Stimulated activated CD4-positive, alpha-beta T cell treated with anti-CD3 and anti-CD28 coated beads, Interleukin-12 subunit alpha, Interleukin-12 subunit beta, amount 100 ng/mL, for 24 hours (primary cell): Measurements from ENCODE around the gene PDCL2.
"Not testable (repeated sequence)": the region's sequence is repeated elsewhere in the genome, so short reads cannot be mapped to it uniquely, and the experiment has no call there.

Source experiments
- DNase-seq, 2 experiments: peaks; one replicate each; pipeline ENCODE4 v3.0.0-alpha.2; 2020; ENCODE audit warnings: low read depth in 2 of 2

PDCL2 gene

DNA sequence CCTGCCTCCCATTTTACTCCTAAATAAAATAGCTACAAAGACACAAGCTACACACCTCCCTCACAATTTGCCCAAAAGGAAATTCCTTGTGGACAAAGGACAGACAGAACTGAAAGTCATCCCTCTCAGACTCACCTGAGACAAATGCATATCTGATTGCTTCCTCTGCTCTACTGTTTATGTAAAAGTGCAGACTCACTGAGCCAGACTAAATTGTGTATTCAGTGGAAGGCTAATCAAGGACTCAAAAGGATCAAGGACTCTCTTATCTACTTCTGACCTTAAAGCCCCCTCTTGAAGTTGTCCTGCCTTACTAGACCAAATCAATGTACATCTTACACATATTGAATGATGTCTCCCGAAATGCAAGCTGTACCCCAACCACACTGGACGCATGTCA lies 3.9 kb downstream of the PDCL2 start:
- no peak for DNase-seq

DNA sequence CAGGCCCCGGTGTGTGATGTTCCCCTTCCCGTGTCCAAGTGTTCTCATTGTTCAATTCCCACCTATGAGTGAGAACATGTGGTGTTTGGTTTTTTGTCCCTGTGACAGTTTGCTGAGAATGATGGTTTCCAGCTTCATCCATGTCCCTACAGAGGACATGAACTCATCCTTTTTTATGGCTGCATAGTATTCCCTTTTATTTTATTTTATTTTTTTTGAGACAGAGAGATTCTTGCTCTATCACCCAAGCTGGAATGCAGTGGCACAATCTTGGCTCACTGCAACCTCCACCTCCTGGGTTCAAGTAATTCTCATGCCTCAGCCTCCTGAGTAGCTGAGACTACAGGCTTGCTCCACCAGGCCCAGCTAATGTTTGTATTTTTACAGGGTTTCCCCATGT lies 9.3 kb downstream of the PDCL2 start:
- DNase-seq = not testable (repeated sequence)

DNA sequence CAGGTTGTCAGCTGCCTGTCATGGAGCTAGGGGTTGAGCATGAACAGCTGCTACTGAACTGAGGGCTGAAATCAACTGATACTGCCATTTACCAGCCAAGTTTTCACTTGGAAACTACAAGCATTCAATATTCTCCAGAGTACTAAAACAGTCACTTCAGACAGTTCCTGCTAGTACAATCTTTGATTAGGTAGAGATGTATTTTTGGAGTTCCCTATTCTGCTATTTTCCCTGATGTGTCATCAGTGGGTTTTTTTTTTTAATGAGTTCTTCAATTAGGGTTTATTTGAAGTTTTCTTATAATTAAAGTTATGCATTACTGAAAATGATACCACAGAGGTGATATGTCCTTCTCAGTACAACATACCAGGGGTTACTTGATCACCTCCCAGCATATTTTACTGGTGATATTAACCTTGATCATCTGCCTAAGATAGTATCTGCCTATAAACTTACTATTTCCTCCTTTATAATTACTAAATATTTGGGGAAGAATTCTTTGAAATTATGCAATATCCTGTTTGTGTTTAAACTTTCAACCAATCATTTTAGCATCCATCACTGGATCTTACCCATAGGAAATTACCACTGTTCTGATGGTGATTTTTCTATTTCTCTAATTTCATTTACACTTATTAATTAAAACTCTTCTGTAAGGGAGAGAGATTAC lies 13.6 kb downstream of the PDCL2 start:
- no peak for DNase-seq

DNA sequence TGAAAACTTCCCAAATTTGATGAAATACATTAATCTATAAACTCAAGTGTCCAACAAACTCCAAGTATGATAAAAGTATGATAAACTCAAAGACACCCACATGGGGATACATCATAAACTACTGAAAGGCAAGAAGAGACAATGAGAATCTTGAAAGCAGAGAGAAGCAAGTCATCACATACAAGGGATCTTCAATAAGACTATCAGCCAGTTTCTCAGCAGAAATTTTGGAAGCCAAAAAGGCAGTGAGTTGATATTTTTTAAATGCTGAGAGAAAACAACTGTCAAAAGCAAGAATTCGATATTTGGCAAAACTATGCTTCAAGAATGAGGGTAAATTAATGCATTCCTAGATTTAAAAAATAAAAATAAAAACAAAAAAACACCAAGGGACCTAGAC lies 16.5 kb downstream of the PDCL2 start:
- DNase-seq = no peak

DNA sequence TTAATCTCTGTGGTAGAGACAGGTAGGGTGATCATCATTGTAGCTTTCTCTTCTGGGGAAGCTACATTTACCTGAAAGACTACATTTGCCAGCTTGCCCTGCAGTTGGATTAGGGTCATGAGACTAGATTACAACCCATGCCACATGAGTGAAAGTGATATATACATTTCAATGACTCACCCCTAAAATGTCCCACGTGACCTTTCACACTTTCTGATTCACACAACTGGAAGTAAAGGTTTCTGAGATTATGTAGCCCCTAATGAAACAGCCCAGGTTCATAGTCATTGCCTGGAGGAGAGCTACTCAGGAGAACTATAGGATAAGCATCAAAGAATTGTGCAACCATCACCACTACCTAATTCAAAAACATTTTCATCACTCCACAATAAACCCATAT lies 17.8 kb downstream of the PDCL2 start:
- DNase-seq = no peak

DNA sequence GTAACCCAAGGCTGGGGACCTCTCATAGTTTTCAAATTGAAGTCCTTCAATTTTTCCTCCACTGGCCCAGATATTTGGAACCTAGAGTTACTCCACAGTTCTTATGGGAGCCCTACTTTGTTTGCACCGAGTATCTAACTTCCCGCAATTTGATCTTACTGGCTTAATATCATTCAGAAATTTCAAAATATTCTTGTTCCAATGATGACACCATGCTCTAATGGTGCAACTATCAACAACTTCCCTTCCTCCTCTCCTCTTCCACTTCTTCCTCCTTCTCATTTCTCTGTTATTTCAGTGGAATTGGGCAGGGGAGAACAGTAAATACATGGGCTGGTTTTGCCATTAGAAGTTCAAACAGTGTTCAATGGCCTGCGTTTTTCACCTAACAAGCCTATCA lies 20.2 kb downstream of the PDCL2 start:
- no peak for DNase-seq

DNA sequence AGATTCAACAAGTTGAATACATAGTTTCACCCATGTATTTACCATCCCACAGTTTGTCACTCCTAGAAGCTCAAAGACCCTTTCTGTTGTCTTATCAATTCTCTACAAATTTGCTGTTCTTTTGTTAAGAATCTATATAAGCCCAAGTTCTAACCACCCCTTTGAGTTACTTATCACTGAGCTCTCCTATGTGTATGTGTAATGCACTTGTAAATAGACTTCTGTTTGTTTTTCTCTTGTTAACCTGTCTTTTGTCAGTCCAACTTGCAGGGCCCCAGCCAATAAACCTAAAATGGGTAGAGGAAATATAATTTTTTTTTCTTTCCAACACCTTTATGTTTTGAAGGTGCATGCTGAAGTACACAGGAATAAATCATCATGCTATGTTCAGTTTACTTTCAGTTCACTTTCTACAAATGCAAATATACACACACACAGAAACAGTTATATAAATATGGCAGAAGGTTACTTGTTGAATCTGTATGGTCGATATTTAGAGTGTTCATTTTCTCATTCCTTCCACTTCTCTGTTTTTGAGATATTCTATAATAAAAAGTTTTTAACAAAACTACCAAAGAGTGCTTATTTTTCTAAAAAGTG lies 23.0 kb downstream of the PDCL2 start:
- DNase-seq = no peak

DNA sequence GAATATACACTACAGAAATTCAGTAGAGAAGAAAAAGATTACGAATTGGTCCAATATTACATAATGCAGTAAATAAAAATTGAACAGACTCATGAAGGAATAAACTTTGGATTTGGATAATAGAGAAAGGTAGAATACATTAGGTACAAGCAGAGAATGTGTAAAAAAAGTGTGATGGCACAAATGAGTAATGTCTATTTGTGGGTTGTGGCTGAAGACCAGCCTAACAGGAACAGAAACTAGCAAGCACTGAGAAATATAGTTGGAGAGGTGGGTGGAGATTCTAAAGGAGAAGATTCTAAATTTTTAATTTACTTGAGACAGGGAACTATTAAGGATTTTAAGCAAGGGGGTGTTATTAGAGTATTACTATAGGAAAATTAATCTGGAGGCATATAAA lies 30.2 kb downstream of the PDCL2 start:
- DNase-seq = no peak

DNA sequence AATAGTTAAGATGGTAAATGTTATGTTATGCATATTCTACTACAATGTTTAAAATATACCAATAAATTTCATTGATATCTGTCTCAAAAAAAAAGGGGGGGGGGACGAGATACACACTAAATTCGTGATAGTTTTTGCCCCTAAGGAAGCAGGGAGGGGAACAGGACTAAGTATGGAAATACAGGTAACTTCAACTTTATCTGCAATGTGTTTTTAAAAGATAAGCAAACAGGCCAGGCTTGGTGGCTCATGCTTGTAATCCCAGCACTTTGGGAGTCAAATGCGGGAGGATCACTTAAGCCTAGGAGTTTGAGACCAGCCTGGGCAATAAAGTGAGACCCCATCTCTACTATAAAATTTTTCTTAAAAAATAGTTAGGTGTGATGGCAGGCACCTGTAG lies 31.9 kb downstream of the PDCL2 start:
- DNase-seq = no peak

DNA sequence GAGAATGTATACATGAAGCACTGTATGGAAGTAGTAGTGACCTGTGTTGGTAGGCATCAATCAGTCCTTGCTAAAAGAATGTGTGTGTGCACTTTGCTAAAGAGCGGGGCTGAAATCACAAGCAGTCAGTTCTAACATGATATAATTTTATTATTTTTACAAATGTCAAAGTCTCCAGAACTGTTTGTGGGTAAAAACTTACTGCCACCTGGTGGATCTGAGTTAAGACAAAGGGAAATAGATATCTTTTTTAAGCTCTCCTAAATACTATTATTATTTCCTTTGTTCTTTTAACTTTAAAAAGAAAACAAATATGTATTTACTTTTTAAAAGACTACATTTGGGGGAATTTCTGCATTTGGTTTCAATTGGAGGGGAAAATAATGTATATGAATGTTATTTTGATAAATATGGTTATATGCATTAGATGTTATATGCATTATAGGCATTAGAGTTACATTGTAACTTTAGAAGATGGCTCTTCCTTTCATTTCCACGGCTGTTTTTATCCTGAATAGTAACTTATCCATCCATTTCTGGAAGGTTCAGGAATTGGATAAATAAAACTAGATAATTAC lies 37.5 kb downstream of the PDCL2 start:
- no peak for DNase-seq

DNA sequence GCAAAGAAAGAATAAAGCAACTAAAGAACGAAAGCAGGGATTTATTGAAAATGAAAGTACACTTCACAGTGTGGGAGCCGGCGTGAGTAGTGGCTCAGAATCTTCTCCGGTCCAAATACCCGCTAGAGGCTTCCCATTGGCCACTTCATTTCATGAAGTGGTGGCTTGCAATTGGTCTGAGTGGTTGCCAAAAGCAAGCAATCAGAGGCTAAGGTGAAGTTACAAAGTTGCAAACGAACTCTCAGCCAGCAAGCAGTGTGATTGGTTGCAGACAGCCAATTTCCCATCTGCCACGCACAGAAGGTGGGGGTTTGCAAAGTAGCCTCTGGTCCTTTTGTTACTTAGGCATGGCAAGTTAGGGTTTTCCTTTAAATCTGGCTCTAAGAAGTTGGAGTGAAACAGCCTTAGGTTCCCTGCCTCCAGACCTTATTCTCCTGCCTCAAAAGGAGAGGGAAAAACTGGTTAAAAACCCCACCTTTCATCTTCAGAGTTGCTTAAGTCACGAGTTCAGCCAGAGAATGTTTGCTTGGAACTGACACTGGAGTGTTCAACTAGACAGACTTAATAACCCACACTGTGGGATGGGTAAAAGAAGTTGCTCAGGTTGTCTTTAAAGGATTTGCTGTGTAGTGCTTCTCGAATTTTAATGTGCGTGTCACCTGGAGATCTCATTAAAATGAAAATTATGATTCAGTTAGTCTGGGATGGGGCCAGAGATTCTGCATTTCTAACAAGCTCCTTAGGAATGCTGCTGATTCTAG lies 38.4 kb downstream of the PDCL2 start:
- DNase-seq = no peak

DNA sequence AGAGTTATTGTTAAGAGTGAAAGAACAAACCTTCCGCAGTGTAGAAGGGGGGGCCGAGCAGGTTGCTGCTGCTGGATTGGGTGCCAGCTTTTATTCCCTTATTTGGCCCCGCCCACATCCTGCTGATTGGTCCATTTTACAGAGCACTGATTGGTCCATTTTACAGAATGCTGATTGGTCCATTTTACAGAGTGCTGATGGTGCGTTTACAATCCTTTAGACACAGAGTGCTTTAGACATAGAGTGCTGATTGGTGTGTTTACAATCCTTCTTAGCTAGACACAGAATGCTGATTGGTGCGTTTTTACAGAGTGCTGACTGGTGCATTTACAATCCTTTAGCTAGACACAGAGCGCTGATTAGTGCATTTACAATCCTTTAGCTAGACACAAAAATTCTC lies 40.1 kb downstream of the PDCL2 start:
- DNase-seq = not testable (repeated sequence)

DNA sequence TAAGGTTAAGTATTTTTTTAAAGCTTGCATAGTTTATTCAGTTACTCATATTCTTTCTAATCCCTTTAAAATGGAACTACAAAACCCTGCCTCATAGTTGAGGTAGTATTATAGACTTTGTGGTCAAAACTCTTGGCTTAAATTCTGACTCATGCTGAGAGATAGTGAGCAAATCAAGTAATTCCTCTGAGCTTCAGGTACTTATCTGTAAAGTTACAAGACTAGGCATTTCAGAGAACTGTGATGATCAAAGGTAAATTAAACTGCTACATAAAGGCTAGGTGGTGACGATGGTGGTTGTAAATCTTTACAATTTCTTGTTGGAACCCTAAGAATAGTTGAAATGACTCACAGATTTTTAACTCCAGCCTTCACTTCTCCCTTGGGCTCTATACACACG lies 42.2 kb downstream of the PDCL2 start:
- no peak for DNase-seq

DNA sequence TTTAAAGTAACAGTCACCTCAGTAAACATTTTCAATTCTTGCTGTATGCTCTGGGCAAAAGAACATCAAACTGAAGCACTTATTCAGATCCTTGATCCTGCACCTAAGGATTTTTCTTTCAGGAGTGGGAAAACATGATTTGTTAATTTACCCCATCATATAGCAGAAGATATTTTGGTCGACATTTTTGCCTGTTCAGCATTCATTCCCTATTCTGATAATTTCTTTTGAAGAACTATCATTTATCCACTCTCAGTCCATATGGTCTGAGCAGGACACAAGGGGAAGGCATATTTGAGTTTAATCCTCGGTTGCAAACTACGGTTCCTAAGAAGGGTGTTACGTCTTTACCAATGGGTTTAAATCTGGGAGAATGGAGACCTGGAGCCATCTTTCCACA lies 44.1 kb downstream of the PDCL2 start:
- DNase-seq = no peak

DNA sequence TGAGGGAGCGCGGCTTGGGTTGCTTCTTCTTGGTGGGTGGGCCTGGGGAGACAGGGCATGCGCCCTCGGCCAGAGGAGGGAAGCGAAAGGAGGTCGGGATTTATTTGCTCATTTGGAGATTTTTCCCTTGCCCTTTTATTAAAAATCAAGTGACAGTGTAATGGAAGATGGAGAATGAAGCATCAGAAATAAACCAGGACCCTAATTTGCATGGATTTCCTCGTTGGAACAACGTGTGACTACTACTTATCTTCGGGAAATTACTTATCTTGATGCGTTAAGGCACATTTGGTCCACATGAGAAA lies 44.6 kb downstream of the PDCL2 start:
- no peak for DNase-seq

DNA sequence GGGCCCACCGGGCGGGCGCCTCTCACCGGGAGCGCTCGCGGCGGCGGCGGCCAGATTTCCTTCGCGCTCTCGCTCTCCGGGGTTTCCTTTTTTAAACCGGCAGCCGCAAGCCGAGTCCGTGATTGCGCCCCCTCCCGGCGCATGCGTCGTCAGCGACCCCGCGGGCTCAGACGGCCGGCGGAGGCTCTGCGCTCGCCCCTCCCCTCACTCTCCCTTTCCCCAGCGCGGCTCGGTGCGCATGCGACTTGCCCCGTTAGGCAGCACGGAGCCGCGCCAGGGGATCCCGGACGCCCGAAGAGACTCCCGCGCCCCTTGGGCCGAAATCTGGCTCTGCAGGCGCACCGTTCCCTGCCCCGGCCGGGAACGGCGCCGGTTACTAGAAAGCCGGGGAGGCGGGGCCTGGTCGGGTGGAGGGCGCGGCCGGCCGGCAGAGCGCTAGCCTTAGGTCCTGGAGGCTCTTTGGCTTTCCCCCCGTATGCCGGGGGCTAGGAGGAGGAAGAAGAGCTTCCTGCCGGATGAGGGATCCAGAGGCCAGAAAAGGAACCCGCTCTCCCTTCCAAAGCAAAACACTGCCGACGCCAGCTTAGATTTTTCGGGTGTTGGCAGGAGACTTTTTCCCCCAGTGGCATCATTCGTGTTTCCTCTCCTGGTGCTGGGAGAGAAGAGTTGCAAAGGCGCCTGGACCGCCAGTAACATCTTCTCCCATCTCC lies 45.1 kb downstream of the PDCL2 start, which contains the start of gene CLOCK:
Gene CLOCK, minus strand, starts transcription at position 154 of the 710 bp plus-strand sequence. CDS start 64,124 bp downstream, outside the sequence.
- DNase-seq = peak; percentile 70 to 81

DNA sequence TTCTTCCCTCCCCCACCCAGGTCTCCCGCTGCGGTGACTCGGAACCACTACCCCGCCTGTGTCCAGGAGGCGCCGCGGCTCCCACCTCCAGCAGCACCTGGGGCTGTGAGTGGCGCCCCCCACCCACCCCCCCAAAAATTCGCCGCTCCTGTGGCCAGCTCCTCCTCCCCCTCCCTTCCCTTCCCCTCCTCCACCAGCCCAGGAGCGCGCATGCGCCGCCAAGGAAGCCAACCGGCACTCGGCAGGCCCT lies 45.6 kb downstream of the PDCL2 start:
- DNase-seq = no peak

DNA sequence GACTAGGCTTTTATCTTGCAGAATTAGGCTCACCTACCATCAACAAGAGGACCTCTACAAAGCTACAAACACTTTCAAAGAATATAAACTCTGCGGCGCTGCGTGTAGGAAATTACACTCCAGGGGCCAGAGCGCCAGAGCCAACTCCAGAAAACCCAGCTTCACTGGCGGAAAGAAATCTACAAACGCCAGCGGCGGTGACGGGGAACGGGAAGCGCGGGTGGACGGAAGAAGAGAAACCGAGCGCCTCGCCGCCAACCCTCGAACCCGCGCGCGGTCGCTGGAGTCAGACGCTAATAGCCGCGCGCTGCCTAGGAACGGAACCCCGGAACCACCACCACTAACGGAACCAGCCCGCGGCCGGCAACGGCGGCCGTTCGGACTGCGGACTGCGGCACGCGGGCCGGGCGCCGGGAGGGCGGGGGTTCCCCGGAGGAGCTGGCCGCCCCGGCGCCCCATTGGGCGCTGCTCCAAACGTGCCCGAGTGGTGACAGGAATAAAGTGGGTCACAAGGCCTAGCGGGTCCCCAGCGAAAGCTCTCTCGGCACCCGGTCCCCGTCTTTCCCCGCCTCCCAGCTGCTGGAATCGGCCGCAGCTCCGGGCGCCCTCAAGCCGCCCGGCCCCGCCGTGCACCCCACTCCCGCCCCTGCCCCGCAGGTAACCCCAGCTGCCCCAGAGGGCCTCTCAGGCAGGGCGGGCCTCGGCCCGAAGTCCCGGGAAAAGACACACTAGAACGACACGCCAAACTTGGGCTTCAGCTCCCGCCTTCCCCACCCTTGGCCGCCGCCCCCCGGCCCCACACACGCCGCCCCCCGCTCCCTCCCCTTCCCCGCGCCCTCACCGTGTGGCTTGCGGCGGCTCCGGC lies 46.2 kb downstream of the PDCL2 start:
- DNase-seq = peak; percentile 50 to 51

DNA sequence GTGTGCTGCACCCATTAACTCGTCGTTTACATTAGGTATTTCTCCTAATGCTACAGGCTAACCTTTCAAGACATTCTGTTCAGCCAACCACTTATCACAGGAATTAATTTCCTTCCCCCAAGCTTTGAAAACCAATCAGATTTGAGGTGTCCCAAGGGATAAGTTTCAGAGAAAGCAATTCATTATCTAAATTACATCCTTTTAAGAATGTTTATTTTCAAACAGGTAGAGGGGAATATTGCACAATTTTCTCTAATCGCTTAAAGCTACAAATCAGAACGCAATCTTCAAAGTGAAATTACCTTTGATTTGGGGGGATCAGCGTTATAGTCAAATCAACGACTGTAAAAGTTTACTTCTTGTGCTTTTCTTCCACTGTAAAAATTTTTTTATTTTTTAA lies 46.9 kb downstream of the PDCL2 start:
- DNase-seq = no peak

DNA sequence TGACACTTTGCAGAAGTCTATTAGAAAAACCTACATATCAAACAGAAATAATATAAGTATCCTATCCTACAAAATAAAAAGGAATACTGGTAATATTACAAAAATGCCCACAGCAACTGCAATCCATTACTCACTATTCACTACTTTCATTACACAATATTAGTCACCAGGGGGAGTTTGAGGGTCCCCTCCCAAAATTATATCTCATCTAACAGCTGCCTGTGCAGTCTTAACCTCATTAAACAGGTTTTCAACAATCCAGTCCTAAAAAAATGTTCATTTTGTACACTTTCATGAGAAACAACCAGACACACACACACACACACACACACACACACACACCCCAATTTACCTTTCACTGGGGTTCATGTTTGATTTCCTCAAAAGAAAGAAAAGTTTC lies 48.2 kb downstream of the PDCL2 start:
- DNase-seq = no peak

DNA sequence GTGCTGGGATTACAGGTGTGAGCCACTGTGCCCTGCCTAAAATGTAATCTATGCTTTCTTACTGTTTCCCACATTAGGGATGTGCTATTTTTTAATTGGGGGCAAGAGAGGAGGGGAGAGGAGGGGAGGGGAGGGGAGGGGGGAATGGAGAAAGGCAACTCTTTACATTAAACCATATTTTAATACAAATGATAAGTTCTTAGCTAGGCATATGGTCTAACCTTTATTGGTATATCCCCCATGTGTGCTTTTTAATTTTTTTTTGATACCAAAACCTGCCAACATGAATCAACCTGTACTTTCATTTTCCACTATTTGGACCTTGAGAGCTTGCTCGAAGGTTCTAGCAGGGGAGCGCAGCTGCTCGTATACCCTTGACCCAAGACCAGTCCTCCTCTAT lies 51.8 kb downstream of the PDCL2 start:
- no peak for DNase-seq

DNA sequence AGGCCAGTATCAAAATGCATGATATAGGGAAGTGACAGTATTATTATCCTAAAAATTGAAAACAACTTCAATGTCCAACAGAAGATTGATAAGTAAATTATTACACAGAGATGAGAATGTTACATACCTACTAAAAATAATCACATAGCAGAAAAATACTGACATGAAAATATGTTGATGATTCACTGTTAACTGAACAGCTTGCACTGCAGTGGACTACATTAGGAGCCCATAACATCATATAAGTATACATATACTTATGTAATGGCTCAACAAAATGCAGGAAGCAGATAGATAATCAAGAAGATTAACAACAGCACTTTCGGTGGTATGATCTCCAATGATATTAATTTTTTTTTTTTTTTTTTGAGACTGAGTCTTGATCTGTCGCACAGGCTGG lies 52.4 kb downstream of the PDCL2 start:
- no peak for DNase-seq
